ENCODE results near the gene LRRC36. TPM values are rescaled to one million over a fixed set of nuclear protein-coding genes. Genes with fewer than 3 reads are reported as not detected.
"Not testable (repeated sequence)": the region's sequence is repeated elsewhere in the genome, so short reads cannot be mapped to it uniquely, and the experiment has no call there.

Gene LRRC36
- total RNA-seq, 1 donor from 2014 or later, result 2.4 TPM

DNA sequence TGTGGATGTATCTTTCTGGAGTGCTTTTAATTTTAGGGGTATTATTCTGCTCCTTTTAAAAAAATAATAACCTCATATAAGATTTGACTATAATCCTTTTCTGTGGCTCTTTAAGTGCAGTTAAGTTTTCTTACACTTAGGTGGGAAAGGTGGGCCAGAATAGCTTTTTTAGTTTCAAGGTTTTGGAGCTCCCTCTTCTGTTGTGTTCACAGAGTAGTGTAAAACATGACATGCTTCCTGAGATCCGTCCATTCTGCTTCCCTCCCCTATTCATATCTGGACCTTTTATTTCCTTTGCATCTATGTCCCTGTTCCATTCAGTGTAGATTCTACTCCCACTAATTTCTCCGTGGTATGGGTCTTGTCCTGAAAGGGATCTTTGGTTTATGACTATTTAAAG is 12.8 kb downstream of the LRRC36 start:
- FAIRE-seq (no peak), DNase-seq (ENCODE audit: low spot score in 2 of 2) (no peak)

DNA sequence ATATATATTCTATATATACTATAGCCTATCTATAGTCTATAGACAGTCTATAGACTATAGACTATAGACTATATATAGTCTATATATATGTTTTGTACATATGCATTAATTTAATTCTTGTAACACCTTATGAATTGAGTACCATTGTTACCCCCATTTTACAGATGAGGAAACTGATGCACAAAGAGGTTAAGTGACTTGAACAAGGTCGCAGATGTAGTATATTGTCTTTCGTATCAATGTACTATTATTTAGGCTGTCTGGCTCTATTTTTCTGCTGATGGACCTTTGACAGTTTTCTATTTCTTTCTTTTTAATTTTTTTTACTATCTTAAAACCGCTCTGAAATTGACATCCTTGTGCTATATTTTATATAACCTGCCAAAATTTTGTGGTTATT is 14.6 kb downstream of the LRRC36 start:
- FAIRE-seq (no peak), DNase-seq (ENCODE audit: low spot score in 2 of 2) (no peak)

GRCh38 chr16:67342616-67343015 is 16.0 kb downstream of the LRRC36 start:
- no peak for DNase-seq (ENCODE audit: low spot score in 2 of 2)
- no peak for FAIRE-seq

GRCh38 chr16:67345401-67345800 is 18.8 kb downstream of the LRRC36 start:
- DNase-seq (ENCODE audit: low spot score in 2 of 2), result no peak
- no peak for FAIRE-seq

DNA sequence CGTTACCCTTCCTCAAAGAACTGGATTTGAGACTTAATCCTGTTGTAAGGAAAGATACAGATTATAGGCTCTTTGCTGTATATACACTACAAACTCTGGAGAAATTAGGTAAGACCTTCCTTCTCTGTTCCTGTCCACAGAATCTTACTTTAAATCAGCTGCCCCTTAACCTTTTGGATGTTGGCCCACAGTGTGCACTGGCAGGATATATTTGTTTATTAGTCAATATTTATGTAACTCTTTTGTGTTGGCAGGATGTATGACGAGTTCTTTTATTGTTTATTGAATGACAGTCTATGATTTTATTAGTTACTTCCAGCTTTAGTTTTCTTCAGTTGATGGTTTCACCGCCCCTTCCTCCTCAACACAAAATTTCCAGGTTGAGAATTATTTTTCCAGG is 19.7 kb downstream of the LRRC36 start:
- no peak for FAIRE-seq
- no peak for DNase-seq (ENCODE audit: low spot score in 2 of 2)

- FAIRE-seq, result no peak
- DNase-seq (ENCODE audit: low spot score in 2 of 2), result no peak
Measured at GRCh38 chr16:67349172-67349571, 22.6 kb downstream of the LRRC36 start.

DNA sequence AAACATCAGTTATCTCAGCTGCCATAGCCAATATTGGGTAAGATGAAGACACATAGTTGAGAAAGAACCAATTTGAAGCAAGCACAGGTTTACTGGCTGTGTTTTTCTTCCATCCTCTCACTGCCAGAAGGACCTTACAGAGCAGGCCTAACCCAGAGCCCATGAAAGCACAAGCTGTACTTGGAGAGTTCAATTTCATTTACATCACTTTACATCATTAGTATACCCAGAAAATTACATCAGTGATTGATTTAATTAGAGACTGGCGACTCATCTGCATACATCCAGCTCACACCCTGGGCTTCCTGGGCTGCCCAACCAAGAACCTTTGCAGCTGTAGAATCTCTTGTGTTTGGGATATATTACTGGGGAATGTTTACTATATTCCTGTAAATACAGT is 23.7 kb downstream of the LRRC36 start:
- no peak for FAIRE-seq
- no peak for DNase-seq (ENCODE audit: low spot score in 2 of 2)

GRCh38 chr16:67352463-67352862 is 25.8 kb downstream of the LRRC36 start:
- FAIRE-seq; DNase-seq (ENCODE audit: low spot score in 2 of 2): not testable (repeated sequence)

DNA sequence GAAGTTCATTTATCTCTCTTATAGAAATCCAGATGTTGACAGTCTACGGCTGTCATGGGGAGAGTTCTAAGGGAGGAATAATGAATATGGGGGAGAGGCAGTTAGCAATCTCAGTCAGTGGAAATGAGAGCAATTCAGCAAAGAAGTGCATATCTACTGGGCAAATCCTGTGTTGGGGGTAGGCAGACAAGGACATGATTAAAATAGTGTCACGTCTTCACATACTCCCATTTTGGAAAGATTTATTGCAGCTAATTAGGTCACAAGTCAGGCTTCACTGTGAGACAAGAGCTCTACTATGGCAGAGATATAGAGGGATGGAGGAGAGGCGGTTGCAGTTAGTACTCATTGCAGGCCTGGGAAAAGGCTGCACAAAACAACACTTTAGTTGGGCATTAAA is 29.8 kb downstream of the LRRC36 start:
- FAIRE-seq, result no peak
- no peak for DNase-seq (ENCODE audit: low spot score in 2 of 2)

GRCh38 chr16:67357561-67357960 is 30.9 kb downstream of the LRRC36 start:
- FAIRE-seq, result no peak
- DNase-seq (ENCODE audit: low spot score in 2 of 2), result no peak

- not testable (repeated sequence) for FAIRE-seq; DNase-seq (ENCODE audit: low spot score in 2 of 2)
Measured at GRCh38 chr16:67359540-67360269, 33.1 kb downstream of the LRRC36 start.

DNA sequence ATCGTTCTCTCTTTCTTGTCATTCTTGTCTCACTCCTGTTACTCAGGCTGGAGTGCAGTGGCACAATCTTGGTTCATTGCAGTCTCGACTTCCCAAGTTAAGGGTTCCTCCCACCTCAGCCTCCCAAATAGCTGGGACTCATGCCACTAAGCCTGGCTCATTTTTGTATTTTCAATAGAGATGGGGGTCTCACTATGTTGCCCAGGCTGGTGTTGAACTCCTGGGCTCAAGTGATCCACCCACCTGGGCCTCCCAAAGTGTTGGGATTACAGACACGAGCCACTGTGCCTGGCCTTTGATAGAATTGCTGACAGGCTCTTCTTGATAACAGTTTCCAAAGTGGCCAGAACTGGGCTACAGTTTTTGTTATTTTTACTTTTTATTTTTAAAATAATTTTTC is 34.4 kb downstream of the LRRC36 start:
- DNase-seq (ENCODE audit: low spot score in 2 of 2) (no peak), FAIRE-seq (no peak)

DNA sequence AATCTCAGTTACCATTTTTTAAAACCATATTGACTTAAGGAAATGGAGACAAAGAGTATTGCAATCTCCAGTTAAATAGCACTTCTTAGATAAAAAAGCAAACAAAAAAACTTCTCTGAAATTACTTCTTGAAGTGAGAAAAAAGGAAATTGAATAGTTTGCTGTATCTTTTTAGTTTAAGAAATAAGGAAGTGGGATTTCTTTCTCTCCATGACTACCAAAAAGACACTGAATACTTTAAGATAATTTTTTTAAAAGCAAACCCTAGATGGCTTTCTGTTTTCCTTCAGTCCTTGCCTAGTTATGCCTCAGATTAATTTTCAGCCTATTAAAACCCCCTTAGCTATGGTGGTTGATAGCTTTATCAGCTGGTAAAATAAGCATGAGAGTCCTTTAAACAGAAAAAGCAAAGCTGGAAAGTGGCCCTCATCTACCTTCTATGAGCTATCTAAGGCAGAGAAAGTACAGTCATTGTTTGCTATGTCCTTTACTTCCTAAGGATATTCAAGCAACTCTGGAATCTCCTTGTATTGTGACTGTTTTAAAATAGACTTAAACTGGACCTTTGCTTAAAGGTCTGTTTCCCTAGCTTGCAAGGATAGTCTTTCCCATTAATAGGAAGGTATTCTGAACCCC is 38.1 kb downstream of the LRRC36 start:
- no peak for DNase-seq (ENCODE audit: low spot score in 2 of 2)
- FAIRE-seq, result no peak

GRCh38 chr16:67370661-67371060 is 44.0 kb downstream of the LRRC36 start:
- DNase-seq (ENCODE audit: low spot score in 2 of 2), result no peak
- FAIRE-seq, result no peak

DNA sequence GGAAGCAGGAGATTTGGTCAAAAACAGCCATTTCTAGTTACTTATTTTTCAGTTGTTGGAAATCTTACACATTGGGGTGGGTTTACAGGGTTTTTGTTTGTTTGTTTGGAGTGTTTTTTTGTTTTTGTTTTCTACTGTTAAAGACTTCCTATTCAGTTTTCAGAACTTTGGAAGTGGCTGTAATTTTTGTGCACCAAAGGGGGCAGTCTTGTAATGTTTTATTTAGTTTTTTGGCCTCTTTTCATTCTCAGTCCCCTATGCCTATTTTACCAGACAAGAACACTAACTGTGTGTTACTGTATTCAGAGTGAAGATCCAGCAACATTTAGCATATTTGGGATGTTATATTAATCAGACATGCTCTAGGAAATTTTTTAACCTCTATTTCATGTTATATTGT is 46.0 kb downstream of the LRRC36 start:
- no peak for DNase-seq (ENCODE audit: low spot score in 2 of 2)
- FAIRE-seq, result peak; percentile 59

DNA sequence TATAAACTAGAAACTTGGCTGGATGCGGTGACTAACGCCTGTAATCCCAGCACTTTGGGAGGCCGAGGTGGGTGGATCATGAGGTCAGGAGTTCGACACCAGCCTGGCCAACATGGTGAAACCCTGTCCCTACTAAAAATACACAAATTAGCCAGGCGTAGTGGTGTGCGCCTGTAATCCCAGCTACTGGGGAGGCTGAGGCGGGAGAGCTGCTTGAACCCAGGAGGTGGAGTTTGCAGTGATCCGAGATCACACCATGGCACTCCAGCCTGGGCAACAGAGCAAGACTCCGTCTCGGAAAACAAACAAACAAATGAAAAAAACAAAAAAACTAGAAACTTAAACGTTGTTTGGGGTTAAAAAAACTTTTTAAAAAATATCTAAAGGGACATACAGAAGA is 49.4 kb downstream of the LRRC36 start:
- DNase-seq (ENCODE audit: low spot score in 2 of 2); FAIRE-seq: not testable (repeated sequence)

GRCh38 chr16:67378642-67379041 is 52.0 kb downstream of the LRRC36 start:
- DNase-seq (ENCODE audit: low spot score in 2 of 2) (no peak), FAIRE-seq (no peak)

DNA sequence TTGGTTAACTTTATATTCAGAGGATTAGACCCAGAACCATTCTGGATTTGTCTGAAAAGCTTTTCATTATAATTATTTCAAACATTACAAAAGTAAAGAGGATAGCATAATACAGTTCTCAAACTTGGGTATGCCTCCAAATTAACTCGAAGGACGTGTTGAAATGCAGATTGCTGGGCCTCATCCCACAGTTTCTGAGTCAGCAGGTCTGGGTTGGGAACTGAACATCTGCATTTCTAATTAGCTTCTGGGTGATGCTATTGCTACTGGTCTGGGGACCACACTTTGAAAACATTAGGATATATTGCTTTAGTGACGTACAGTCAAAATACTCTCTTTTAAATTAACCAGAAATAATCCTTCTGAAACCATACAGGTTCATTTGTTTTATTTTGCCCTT is 56.7 kb downstream of the LRRC36 start:
- FAIRE-seq (no peak), DNase-seq (ENCODE audit: low spot score in 2 of 2) (no peak)

DNA sequence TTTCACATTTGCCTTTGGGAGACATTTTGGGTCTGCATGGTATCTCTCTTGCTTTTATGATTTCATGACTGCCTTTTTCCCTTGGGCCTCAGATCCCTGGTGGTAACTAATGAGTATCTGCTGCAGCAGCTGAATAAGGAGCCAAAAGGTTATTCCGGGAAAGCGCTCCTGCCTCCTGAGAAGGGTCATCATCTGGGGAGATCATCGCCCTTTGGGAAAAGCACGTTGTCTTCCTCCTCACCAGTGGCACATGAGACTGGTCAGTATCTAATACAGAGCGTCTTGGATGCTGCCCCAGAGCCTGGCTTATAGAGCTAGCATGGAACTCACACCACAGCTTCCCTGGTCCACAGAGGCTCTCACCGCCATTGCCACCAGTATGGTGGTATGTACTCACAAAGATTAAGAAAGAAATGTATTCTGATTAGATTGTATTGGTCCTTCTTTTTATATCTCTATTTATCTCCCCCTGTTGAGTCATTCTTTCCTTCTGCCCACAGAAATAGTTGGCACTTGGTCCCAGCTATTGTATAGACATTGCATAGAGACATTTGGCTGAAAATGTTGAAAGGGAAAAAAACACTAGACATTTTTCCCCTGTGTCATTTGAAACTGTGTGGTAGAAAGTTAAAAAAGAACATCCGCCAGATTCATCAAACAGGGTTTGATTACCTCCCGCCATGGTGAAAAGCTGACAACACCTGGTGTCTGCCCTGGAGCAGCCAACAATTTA is 58.3 kb downstream of the LRRC36 start:
- DNase-seq (ENCODE audit: low spot score in 2 of 2) (no peak), FAIRE-seq (no peak)

DNA sequence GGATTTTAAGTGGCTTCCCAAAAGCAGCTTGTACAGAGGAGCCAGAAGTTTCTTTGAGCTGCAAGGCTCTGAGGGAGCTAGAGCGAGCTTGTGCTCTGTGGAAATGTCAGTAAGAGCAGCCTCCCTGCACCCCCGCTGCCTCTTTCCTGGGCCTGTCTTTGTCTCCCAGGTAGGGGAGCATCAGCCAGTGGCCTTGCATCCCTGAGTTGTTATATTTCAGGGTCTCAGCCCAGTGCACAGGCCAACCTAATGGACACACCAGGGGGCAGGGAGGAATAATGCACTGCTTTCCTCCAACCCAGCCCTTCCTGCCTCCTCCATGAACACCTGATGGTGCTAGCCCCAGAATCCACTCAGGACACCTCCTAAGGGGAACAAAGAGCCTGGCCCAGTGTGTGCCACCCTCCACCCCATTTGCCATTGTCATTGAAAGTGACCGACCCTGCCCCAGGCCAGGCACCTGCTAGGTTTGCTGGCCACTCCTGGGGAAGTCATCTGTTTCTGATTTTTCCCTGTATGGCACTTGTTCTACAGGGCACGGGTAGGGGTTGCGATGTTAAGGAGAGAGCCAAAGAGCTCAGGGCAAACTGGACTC is 60.3 kb downstream of the LRRC36 start:
- FAIRE-seq (no peak), DNase-seq (ENCODE audit: low spot score in 2 of 2) (no peak)

DNA sequence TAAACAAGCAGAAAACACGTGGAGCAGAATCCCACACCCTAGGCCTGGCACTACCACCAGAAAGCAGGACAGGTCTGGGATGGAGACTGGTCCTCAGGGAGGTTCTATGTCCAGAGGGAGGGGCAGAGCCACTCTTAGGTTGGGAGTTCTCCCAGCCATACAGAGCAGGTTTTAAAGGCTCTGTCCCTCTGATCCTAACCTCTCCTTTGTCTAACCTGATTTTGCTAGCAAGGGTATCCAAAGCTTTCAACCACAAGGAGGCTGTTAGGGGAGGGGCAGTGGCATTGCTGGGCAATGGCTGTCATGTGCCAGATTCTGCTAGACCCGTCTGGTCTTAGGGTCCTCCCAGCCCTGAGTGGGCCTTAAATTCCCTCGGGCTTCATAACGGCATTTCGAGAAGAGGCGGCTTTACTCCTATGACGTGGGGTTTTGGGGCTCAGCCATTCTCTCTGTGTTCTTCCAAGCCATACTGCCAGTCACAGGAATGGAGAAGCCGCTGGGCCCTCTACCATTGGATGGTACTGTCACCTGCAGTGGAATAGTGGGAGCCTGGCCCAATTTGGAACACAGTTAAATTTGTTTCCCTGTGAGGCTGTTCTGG is 61.0 kb downstream of the LRRC36 start:
- no peak for DNase-seq (ENCODE audit: low spot score in 2 of 2)
- FAIRE-seq, result no peak
